BE2C (cell line): ENCODE data around the gene DGUOK.

ENCODE experiments used
- DNase-seq: peaks from one replicate; pipeline ENCODE4 v3.0.0-alpha.2; 2020
- H3K27me3 ChIP-seq: fragments of 250-450 bp; sonication (Bioruptor Pico); 2 replicates; pipeline ENCODE4 v1.5.1; 2020; ENCODE audit warnings: mild to moderate bottlenecking
- H3K36me3 ChIP-seq: fragments of 250-450 bp; sonication (Bioruptor Pico); 2 replicates; pipeline ENCODE4 v1.5.1; 2020; ENCODE audit warnings: mild to moderate bottlenecking
- H3K4me1 ChIP-seq: fragments of 250-450 bp; sonication (Bioruptor Pico); 2 replicates; pipeline ENCODE4 v1.5.1; 2020
- H3K4me3 ChIP-seq: 2 replicates; pipeline ENCODE4 v1.5.1; 2011; ENCODE audit warnings: low read depth, low read length
- H3K9me3 ChIP-seq: fragments of 250-450 bp; sonication (Bioruptor Pico); 2 replicates; pipeline ENCODE4 v1.5.1; 2020
- TF ChIP-seq, protein P1 (sequence below): IDR thresholded peaks from 2 replicates; pipeline ENCODE4 v1.5.1; 2012; ENCODE audit warnings: mild to moderate bottlenecking, low read depth, low read length

The DGUOK gene

GRCh38 chr2:73942664-73943063, 16.0 kb downstream of the DGUOK start:
- Histone ChIP-seq H3K36me3 (no peaks in the 10 kb centered on the region; the same call in 1 of the 2 replicates), H3K9me3 (no peaks in the 10 kb centered on the region)
- TF ChIP-seq, protein P1, sequence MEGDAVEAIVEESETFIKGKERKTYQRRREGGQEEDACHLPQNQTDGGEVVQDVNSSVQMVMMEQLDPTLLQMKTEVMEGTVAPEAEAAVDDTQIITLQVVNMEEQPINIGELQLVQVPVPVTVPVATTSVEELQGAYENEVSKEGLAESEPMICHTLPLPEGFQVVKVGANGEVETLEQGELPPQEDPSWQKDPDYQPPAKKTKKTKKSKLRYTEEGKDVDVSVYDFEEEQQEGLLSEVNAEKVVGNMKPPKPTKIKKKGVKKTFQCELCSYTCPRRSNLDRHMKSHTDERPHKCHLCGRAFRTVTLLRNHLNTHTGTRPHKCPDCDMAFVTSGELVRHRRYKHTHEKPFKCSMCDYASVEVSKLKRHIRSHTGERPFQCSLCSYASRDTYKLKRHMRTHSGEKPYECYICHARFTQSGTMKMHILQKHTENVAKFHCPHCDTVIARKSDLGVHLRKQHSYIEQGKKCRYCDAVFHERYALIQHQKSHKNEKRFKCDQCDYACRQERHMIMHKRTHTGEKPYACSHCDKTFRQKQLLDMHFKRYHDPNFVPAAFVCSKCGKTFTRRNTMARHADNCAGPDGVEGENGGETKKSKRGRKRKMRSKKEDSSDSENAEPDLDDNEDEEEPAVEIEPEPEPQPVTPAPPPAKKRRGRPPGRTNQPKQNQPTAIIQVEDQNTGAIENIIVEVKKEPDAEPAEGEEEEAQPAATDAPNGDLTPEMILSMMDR: no peak

GRCh38 chr2:73944714-73945113, 18.0 kb downstream of the DGUOK start:
- Histone ChIP-seq H3K4me1 (no peaks in the 10 kb centered on the region), H3K36me3 (no peaks in the 10 kb centered on the region; the same call in 1 of the 2 replicates), H3K27me3 (no peaks in the 10 kb centered on the region), H3K9me3 (no peaks in the 10 kb centered on the region), H3K4me3 (no peak overlapping the region)
- no peak for DNase-seq
- TF ChIP-seq, protein P1: no peak

More at GRCh38 chr2:73942664-73943063, 16.0 kb downstream of the DGUOK start:
- H3K4me1 ChIP-seq: peaks cover 6% of the 10 kb centered on the region; the same call in 1 of the 2 replicates
- H3K27me3 ChIP-seq: no peaks in the 10 kb centered on the region
- H3K4me3 ChIP-seq: no peak overlapping the region
- no peak for DNase-seq

- TF ChIP-seq, protein P1: no peak
- Histone ChIP-seq H3K4me1 (no peaks in the 10 kb centered on the region), H3K36me3 (peaks cover 7% of the 10 kb centered on the region), H3K4me3 (no peak overlapping the region), H3K9me3 (no peaks in the 10 kb centered on the region), H3K27me3 (no peaks in the 10 kb centered on the region)
- no peak for DNase-seq
These were observed 19.5 kb downstream of the DGUOK start for GRCh38 chr2:73946215-73946614.

- H3K9me3 ChIP-seq: no peaks in the 10 kb centered on the region
- DNase-seq: no peak
- H3K36me3 ChIP-seq: peaks cover 7% of the 10 kb centered on the region
- no peaks in the 10 kb centered on the region for H3K27me3 ChIP-seq
- no peak overlapping the region for H3K4me3 ChIP-seq
- TF ChIP-seq, protein P1: no peak
- no peaks in the 10 kb centered on the region for H3K4me1 ChIP-seq
These were observed 20.0 kb downstream of the DGUOK start for GRCh38 chr2:73946666-73947065.

GRCh38 chr2:73947412-73948018, 20.8 kb downstream of the DGUOK start:
- no peaks in the 10 kb centered on the region for H3K27me3 ChIP-seq
- TF ChIP-seq, protein P1: no peak
- H3K9me3 ChIP-seq: no peaks in the 10 kb centered on the region
- H3K4me1 ChIP-seq: no peaks in the 10 kb centered on the region
- peaks cover 10% of the 10 kb centered on the region for H3K36me3 ChIP-seq
- DNase-seq: no peak
- no peak overlapping the region for H3K4me3 ChIP-seq

GRCh38 chr2:73949802-73950201, 23.1 kb downstream of the DGUOK start:
- TF ChIP-seq, protein P1: no peak
- no peaks in the 10 kb centered on the region for H3K27me3 ChIP-seq
- H3K36me3 ChIP-seq: peaks cover 10% of the 10 kb centered on the region
- H3K9me3 ChIP-seq: no peaks in the 10 kb centered on the region
- no peak for DNase-seq
- no peak overlapping the region for H3K4me3 ChIP-seq
- H3K4me1 ChIP-seq: no peaks in the 10 kb centered on the region
